A673 (cell line): ENCODE results near the gene TMEM178A.

Experiments used
- CTCF ChIP-seq: fragments of 300-800, 200-600 bp; sonication (generic); conservative IDR thresholded peaks from 2 replicates; pipeline ENCODE4 v1.5.1; 2017; ENCODE audit warnings: low read depth, mild to moderate bottlenecking, antibody characterized with exemption, low read length, moderate library complexity, mixed read lengths
- EZH2 ChIP-seq: fragments of 200-600 bp; sonication (generic); IDR thresholded peaks from 2 replicates; pipeline ENCODE4 v1.6.1; 2017; ENCODE audit warnings: borderline replicate concordance, low read depth, mild to moderate bottlenecking, mixed read lengths, antibody characterized with exemption, low read length; ENCODE audit not compliant: poor library complexity, severe bottlenecking

DNA sequence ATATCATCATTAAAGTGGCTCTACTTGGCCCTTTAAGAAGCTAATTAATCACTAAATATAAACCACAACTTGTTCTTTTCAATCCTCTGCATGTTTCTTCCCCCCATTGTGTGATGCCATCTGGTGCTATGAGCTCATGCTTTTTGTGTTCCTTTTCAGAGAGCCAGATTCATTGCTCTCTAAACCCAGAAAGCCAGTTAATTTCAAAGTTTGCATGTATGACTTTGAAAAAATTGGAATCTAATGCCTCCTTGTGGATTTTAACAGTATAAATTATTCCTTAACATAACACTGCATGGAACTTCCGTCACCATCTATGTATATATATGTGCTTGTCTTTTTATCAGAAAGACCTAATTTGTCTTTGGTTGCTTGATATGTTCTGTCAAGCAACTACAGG, 31.1 kb downstream of the TMEM178A start:
- peak; percentile 56 for TF ChIP-seq CTCF
- no peak for TF ChIP-seq EZH2
